HepG2 (cell line): Measurements from ENCODE around the gene AP3B2. TPM values are rescaled to one million over a fixed set of nuclear protein-coding genes. Genes with fewer than 3 reads are reported as not detected.

Source experiments
- FLYWCH1 ChIP-seq: sonication (generic); formaldehyde crosslinking; IDR thresholded peaks from 2 replicates; pipeline ENCODE4 v1.8.1; 2023; ENCODE audit warnings: mild to moderate bottlenecking, missing genetic modification reagents
- GATAD1 ChIP-seq: IDR thresholded peaks from 2 replicates; pipeline ENCODE4 v1.6.1; 2016; ENCODE audit warnings: missing genetic modification reagents, missing compliant biosample characterization
- GLI4 ChIP-seq: sonication (generic); formaldehyde crosslinking; IDR thresholded peaks from 2 replicates; pipeline ENCODE4 v1.5.1; 2020; ENCODE audit warnings: missing genetic modification reagents, mild to moderate bottlenecking, moderate library complexity, borderline replicate concordance
- HOXA5 ChIP-seq: sonication (generic); formaldehyde crosslinking; IDR thresholded peaks from 2 replicates; pipeline ENCODE4 v1.4.0; 2020; ENCODE audit warnings: missing genetic modification reagents
- SPEN ChIP-seq: sonication (generic); formaldehyde crosslinking; IDR thresholded peaks from 2 replicates; pipeline ENCODE4 v1.5.1; 2020; ENCODE audit warnings: low read depth, mild to moderate bottlenecking, missing genetic modification reagents
- TBX3 ChIP-seq: fragments of 450-650 bp; IDR thresholded peaks from 2 replicates; pipeline ENCODE4 v1.6.1; 2017; ENCODE audit warnings: antibody characterized with exemption, mild to moderate bottlenecking, inconsistent platforms, borderline replicate concordance
- ZNF235 ChIP-seq: sonication (generic); formaldehyde crosslinking; IDR thresholded peaks from 2 replicates; pipeline ENCODE4 v1.8.1; 2023; ENCODE audit warnings: mild to moderate bottlenecking, missing genetic modification reagents, borderline replicate concordance
- ZNF317 ChIP-seq: sonication (generic); formaldehyde crosslinking; IDR thresholded peaks from 2 replicates; pipeline ENCODE4 v1.5.0; 2020; ENCODE audit warnings: mild to moderate bottlenecking, missing genetic modification reagents
- polyA plus RNA-seq, 8 experiments: library from polyadenylated mRNA; depleted of rRNA in 3 of 8; stranded (reverse) in 7 of 8; unstranded in 1 of 8; fragments of >200 nt; fragmentation: Illumina TruSeq in 4 of 8; extraction: Trizol in 4 of 8; gene quantifications; 2 replicates each; pipeline versions ENCODE4 v1.2.1 to v1.2.3, GENCODE V29; 2011 to 2016; ENCODE audit warnings: low read depth in 4 of 8, missing spikeins in 1 of 8, mixed read lengths in 1 of 8; ENCODE audit not compliant: insufficient read depth in 1 of 8
- total RNA-seq, 5 experiments: library from RNA; depleted of rRNA; stranded (reverse); fragments of >200 nt; fragmentation: Illumina TruSeq; extraction: Trizol; gene quantifications; 2 replicates each; pipeline ENCODE4 v1.2.3, GENCODE V29; 2016; ENCODE audit warnings: low read depth in 1 of 5
- TF ChIP-seq, protein P1 (sequence below): sonication (generic); formaldehyde crosslinking; IDR thresholded peaks from 2 replicates; pipeline ENCODE4 v1.4.0; 2020; ENCODE audit warnings: low read depth, mild to moderate bottlenecking, missing genetic modification reagents
- TF ChIP-seq, protein P2 (sequence below), 2 experiments: sonication (generic) in 1 of 2; formaldehyde crosslinking in 1 of 2; IDR thresholded peaks; 2 replicates each; pipeline versions ENCODE4 v1.6.1 to v1.9.0; 2014 to 2022; ENCODE audit warnings: antibody characterized with exemption in 1 of 2, borderline replicate concordance in 1 of 2, inconsistent platforms in 1 of 2, low read depth in 1 of 2, missing genetic modification reagents in 1 of 2
- TF ChIP-seq, protein P3 (sequence below): sonication (generic); formaldehyde crosslinking; IDR thresholded peaks from 2 replicates; pipeline ENCODE4 v1.8.0; 2022; ENCODE audit warnings: missing genetic modification reagents, mild to moderate bottlenecking, inconsistent platforms, borderline replicate concordance
- TF ChIP-seq, protein P4 (sequence below): sonication (generic); formaldehyde crosslinking; IDR thresholded peaks from 2 replicates; pipeline ENCODE4 v1.5.1; 2020; ENCODE audit warnings: mild to moderate bottlenecking, missing genetic modification reagents, borderline replicate concordance
- TF ChIP-seq, protein P5 (sequence below): sonication (generic); formaldehyde crosslinking; IDR thresholded peaks from 2 replicates; pipeline ENCODE4 v1.5.1; 2020; ENCODE audit warnings: mild to moderate bottlenecking, moderate library complexity, missing genetic modification reagents

The AP3B2 gene
- total and polyA plus RNA-seq, 2 of the 13 experiments (the other 11 are each of a cell fraction or from before 2014, with no cell fraction given), result not detected

DNA sequence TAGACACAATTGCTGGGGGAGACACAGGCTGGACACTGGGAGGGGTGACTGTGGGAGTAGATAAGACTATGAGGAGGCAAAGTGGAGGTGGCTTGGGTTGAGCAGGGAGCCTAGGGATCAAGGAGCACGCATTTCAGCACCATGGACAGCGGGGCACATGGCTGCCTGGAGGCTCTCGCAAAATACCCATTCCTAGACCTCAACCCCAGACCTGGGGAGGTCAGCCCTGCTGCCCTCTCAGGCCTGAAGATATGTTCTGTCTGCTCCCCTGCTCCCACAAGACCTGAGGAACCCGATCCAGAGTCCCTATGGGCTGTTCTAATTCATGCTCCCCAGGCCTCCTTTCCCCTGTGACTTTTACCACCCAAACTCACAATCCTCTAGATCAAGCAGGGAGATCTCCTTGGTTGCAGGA is 46.5 kb downstream of the AP3B2 start (continued):
- TF ChIP-seq, protein P1, sequence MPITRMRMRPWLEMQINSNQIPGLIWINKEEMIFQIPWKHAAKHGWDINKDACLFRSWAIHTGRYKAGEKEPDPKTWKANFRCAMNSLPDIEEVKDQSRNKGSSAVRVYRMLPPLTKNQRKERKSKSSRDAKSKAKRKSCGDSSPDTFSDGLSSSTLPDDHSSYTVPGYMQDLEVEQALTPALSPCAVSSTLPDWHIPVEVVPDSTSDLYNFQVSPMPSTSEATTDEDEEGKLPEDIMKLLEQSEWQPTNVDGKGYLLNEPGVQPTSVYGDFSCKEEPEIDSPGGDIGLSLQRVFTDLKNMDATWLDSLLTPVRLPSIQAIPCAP (CRISPR knock-in tag), result no peak
- TF ChIP-seq ZNF317 (CRISPR knock-in tag) (no peak), ZNF235 (no peak), TBX3 (no peak), SPEN (no peak; the same call in 1 of the 2 replicates), HOXA5 (CRISPR knock-in tag) (peak; percentile 92), FLYWCH1 (CRISPR knock-in tag) (no peak), GATAD1 (peak; percentile 50; the same call in 1 of the 2 replicates), GLI4 (CRISPR knock-in tag) (peak; percentile 64; the same call in 1 of the 2 replicates)
- TF ChIP-seq, protein P2, sequence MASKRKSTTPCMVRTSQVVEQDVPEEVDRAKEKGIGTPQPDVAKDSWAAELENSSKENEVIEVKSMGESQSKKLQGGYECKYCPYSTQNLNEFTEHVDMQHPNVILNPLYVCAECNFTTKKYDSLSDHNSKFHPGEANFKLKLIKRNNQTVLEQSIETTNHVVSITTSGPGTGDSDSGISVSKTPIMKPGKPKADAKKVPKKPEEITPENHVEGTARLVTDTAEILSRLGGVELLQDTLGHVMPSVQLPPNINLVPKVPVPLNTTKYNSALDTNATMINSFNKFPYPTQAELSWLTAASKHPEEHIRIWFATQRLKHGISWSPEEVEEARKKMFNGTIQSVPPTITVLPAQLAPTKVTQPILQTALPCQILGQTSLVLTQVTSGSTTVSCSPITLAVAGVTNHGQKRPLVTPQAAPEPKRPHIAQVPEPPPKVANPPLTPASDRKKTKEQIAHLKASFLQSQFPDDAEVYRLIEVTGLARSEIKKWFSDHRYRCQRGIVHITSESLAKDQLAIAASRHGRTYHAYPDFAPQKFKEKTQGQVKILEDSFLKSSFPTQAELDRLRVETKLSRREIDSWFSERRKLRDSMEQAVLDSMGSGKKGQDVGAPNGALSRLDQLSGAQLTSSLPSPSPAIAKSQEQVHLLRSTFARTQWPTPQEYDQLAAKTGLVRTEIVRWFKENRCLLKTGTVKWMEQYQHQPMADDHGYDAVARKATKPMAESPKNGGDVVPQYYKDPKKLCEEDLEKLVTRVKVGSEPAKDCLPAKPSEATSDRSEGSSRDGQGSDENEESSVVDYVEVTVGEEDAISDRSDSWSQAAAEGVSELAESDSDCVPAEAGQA (IDR thresholded peaks at IDR 0.05; ENCODE audit: low read depth), result no peak
- TF ChIP-seq, protein P2 (CRISPR knock-in tag; IDR thresholded peaks at IDR 0.05; ENCODE audit: borderline replicate concordance), result peak; percentile 72; the same call in 1 of the 2 replicates
- TF ChIP-seq, protein P3, sequence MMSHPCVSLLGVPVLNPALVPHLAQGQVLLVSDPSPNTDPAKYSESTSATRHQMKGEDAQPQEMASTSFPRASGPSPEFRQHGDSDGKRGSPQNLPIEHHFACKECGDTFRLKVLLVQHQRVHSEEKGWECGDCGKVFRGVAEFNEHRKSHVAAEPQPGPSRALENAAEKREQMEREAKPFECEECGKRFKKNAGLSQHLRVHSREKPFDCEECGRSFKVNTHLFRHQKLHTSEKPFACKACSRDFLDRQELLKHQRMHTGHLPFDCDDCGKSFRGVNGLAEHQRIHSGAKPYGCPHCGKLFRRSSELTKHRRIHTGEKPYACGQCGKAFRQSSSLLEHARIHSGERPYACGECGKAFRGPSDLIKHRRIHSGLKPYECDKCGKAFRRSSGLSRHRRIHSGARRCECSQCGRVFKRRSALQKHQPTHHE, result 0 out of 2 replicates have a peak, but pooled peaks have one; percentile 45
- TF ChIP-seq, protein P4, sequence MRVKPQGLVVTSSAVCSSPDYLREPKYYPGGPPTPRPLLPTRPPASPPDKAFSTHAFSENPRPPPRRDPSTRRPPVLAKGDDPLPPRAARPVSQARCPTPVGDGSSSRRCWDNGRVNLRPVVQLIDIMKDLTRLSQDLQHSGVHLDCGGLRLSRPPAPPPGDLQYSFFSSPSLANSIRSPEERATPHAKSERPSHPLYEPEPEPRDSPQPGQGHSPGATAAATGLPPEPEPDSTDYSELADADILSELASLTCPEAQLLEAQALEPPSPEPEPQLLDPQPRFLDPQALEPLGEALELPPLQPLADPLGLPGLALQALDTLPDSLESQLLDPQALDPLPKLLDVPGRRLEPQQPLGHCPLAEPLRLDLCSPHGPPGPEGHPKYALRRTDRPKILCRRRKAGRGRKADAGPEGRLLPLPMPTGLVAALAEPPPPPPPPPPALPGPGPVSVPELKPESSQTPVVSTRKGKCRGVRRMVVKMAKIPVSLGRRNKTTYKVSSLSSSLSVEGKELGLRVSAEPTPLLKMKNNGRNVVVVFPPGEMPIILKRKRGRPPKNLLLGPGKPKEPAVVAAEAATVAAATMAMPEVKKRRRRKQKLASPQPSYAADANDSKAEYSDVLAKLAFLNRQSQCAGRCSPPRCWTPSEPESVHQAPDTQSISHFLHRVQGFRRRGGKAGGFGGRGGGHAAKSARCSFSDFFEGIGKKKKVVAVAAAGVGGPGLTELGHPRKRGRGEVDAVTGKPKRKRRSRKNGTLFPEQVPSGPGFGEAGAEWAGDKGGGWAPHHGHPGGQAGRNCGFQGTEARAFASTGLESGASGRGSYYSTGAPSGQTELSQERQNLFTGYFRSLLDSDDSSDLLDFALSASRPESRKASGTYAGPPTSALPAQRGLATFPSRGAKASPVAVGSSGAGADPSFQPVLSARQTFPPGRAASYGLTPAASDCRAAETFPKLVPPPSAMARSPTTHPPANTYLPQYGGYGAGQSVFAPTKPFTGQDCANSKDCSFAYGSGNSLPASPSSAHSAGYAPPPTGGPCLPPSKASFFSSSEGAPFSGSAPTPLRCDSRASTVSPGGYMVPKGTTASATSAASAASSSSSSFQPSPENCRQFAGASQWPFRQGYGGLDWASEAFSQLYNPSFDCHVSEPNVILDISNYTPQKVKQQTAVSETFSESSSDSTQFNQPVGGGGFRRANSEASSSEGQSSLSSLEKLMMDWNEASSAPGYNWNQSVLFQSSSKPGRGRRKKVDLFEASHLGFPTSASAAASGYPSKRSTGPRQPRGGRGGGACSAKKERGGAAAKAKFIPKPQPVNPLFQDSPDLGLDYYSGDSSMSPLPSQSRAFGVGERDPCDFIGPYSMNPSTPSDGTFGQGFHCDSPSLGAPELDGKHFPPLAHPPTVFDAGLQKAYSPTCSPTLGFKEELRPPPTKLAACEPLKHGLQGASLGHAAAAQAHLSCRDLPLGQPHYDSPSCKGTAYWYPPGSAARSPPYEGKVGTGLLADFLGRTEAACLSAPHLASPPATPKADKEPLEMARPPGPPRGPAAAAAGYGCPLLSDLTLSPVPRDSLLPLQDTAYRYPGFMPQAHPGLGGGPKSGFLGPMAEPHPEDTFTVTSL (CRISPR knock-in tag), result no peak
- TF ChIP-seq, protein P5, sequence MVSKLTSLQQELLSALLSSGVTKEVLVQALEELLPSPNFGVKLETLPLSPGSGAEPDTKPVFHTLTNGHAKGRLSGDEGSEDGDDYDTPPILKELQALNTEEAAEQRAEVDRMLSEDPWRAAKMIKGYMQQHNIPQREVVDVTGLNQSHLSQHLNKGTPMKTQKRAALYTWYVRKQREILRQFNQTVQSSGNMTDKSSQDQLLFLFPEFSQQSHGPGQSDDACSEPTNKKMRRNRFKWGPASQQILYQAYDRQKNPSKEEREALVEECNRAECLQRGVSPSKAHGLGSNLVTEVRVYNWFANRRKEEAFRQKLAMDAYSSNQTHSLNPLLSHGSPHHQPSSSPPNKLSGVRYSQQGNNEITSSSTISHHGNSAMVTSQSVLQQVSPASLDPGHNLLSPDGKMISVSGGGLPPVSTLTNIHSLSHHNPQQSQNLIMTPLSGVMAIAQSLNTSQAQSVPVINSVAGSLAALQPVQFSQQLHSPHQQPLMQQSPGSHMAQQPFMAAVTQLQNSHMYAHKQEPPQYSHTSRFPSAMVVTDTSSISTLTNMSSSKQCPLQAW (CRISPR knock-in tag), result no peak
